CD4-positive, alpha-beta T cell treated with Interleukin-6 for 4 hours (primary cell): ENCODE measurements around the gene TKT.
"Not testable (repeated sequence)": the region's sequence is repeated elsewhere in the genome, so short reads cannot be mapped to it uniquely, and the experiment has no call there.

ENCODE experiments used
- DNase-seq: peaks from one replicate; pipeline ENCODE4 v3.0.0-alpha.2; 2020; ENCODE audit warnings: mixed read lengths

Gene TKT

DNA sequence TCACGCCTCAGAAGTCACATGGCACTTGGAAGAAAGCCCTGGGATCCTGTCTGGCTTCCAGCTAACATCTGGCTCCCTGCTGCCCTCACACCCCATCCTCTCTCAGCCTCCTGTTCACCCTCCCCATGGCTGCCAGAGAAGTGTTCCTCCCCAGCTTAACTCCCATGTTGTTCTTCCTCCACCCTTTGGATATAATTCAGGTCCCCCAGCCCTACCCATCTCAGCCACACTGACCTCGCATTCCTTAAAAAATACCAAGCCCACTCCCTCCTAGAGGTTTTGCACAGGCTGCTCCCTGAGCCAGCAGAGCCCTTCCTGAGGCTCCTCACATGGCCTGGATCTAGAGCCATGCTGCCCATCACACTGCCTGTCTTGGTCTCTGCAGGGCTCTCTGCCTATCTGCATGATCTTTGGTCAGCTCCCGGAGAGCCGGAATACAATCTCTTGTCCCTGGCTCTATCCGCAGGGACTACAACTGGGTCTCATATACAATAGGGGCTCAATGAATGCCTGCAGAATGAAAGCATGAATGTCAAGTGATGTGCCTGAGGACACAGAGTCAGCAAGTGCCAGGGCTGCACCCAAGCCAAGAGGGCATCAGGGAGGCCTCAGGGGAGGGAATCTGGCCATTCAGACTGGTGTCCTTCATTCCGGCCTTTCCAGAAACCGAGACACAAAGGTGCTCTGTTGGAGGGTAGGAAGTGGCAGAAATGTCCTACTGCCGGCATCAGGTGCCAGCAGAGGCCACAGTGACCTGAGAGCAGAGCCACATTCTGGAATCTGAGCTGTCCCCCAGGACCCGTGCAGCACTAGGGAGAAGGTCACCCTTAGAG, 3.8 kb upstream of the TKT start:
- no peak for DNase-seq

DNA sequence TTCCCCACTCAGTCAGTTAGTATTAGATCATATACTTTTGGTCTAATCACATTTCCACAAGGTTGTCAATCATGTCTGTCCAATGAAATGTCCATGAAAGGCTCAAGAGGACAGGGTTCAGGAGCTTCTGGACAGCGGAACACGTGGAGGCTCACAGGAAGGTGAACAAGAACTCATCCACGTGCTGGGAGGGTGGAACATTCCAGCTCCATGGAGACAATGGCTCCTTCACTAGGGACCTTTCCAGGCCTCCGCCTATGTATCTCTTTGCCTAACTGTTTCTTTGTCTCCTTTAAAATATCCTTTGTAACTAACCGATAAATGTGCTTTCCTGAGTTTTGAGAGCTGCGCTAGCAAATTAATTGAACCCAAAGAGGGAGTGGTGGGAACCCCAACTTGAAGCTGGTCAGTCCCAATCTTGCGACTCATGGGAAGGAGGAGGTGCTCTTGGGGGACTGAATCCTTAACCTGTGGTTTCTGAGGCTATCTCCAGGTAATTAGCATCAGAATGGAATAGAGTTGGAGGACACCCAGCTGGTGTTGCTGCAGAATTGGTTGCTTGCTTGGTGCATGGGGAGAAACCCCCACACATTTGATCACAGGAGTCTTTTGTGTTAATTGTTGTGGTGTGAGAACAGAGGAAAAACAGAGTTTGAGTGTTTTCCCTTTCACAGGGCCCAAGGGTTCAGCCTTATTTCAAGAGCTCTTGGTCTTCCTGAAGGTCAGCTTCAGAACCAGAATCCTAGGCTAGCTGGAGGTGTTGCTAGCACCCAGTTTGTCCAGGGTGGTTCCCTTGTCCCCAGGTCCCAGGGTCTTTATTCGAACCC, 3.0 kb upstream of the TKT start:
- no peak for DNase-seq

DNA sequence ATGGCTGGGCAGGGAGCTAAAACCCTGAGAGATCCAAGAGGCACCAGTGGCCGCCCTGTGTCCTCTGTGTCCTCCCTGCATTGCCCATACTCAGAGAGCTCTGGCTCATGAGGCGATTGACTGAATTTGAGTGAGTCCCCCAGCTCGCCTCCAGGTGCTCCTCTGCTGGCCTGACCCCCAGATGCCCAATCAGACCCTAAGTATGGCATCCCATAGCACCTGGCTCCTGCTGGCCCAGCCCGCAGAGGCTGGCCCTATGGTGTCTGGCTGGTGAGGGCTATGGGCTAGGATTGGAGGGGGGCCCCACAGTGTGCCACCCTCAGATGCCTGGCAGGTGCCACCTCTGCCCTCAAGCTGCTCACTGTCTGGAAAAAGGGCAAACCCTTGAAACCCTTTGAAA, 1.6 kb upstream of the TKT start:
- no peak for DNase-seq

DNA sequence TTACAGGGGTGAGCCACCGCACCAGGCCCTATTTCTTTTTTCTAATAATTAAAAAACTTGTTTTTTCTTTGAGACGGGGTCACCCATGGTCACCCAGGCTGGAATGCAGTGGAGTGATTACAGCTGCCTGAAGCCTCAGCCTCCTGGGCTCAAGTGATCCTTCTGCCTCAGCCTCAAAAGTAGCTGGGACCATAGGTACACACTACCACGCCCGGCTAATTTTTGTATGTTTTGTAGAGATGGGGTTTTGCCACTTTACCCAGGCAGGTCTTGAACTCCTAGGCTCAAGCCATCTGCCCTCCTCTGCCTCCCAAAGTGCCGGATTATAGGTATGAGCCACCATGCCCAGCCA, 858 bp upstream of the TKT start:
- no peak for DNase-seq

DNA sequence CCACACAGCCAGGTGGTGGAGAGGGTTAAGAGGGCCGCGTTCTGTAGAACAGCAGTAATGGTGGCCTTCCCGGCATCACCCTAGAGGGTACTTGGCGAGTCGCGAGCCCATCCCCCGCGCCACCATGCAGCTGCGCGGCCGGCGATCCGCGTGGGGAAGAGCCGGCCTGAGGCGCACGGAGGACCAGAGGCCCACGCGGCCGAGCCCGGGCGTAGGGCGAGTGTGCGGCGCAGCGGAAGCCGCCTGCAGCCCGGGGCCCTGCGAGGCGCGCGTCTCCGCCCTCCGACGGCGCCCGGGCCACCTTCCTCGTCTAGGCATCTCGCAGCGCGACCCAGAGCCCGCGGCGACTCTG, 423 bp downstream of the TKT start:
- DNase-seq: peak; percentile 53

DNA sequence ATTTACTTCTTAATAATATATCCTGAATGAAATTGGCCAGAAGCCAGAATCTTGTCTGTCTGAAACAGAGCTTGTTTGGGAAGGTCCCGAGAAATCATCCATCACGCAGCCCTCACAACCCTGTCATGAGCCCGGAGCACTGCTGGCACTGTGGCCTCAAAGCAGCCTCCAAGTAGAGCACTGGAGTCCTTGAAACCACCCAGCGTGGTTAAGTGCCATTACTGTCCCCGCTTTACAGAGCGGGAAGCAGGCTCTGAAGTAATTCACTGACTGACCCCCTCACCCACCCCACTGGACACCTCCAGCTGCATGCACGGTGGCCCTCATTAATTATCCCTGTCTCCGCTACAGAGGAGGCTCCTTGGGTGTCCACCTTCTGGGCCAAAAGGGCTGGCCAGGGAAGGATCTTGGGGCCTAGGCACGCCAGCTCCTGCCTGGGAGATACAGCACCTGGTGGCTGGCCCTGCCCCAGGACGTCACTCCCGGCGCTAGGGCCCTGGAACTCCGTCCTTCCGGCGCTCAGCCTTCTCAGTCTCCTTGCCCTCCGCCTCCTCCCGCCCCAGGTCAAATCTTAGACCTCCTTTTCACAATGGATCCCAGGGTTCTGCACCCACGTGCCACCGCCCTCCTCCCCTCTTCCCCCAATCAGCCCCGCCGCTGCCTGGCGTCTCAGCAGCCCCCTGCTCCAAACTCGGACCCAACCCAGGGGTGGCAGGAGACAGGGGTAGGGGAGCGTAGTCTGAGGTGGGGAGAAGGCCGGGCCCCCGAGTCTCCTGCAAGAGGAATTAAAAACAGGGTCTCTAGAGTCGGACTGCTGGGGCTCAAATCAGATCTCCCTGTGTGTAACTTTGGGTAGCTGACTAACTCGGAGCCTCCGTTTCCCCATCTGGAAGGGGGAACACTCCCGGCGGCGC, 1.1 kb downstream of the TKT start:
- DNase-seq: peak; percentile 65

DNA sequence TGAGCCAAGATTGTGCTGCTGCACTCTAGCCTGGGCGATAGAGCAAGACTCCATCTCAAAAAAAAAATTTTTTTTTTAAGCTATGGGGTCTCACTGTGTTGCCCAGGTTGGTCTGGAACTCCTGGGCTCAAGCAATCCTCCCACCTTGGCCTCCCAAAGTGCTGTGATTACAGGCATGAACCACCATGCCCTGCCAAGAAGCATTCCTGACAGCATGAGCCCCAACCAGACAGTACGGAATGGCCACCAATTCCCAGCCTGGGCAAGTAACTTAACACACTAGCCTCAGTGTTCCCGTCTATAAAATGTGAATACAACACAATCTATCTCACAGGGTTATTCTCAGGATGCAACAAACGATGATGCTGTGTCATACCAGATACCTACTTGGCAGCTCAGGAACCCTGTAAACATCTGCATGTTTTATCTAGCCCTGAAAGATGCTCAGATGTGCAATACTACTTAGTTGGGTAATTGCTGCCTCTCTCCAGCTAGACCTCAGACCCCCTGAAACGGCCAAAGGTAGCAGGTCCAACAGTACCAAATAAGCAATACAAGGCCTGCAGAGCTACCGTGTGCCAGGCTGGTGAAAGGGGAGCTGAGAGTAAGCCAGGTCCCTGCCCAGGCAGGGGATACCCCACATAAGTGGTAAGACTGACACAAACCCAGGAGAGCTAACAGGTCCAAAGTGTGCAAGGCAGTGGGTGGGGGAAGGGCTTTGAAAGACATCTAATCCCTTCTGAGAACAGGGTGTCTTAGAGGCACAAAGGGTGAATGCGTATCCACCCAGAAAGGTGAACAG, 1.9 kb downstream of the TKT start:
- DNase-seq: no peak

DNA sequence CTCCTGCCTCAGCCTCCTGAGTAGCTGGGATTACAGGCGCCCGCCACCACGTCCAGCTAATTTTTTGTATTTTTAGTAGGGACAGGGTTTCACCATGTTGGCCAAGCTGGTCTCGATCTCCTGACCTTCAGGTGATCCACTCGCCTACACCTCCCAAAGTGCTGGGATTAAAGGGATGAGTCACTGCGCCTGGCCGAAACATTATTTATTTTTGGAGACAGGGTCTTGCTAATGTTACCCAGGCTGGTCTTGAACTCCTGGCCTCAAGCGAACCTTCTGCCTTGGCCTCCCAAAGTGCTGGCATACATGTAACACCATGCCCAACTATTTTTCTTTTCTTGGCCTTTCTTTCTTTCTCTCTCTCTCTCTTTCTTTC, 2.9 kb downstream of the TKT start:
- DNase-seq: not testable (repeated sequence)

DNA sequence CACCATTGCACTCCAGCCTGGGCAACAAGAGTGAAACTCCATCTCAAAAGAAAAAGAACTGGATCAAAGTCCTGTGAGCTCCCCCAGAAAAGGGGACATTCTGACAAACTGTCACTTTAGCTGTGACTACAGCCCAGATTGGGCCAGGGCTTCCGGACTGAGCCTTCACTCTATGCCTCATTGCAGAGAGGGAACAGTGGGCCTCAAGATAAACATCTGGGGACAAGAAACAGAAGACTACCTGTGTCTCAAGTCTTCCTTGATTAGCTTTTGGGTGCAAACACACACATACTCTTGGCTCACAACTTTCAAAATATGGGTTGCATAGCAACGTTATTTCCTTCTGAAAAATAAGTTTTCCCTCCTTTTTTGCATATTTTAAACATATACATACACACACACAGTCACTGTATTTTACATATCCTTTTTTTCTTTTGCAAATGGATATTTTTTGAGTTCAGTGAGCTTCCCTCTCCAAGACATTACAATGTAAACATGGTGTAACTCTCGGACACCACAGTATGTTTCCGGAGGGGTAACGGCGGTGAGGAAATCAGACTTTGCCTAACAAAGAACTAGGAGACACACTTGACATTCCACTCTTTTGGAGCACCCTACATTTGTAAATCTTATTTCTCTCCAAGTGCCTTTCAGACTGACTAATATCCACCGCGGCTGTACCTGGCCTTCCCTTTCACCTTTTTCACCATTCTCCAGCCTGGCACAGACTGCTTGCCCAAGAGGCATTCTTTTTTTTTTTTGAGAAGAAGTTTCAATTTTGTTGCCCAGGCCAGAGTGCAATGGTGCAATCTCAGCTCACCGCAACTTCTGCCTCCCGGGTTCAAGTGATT, 3.5 kb downstream of the TKT start:
- no peak for DNase-seq

DNA sequence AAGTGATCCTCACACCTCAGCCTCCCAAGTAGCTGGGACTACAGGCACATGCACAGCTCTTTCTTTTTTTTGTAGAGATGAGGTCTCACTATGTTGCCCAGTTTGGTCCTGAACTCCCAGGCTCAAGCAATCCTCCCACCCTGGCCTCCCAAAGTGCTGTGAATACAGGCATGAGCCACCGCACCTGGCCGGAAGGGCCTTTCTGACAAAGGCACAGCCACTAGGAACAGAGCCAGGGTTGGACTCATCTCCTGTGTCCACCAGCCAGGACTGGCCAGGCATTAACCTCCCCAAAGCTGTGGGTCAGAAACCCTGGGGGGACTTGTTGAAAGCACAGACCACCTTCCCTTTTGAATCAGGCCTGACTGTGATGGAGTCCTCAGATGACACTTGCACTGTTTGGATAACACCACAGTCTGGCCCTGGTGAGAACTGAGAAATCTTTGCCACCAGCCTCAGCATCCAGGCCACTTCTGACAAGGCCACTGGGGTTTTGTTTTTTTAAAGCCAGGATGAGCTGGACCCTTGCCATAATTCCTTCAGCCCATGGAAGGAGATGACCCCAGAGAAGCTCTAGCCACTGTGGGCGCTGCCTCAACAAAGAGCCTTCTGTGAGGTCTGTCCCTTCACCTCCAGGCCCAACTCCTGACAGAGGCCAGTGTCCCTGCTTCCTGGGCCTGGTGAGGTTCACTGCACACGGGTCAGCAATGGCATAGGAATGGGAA, 4.8 kb downstream of the TKT start:
- DNase-seq: no peak

DNA sequence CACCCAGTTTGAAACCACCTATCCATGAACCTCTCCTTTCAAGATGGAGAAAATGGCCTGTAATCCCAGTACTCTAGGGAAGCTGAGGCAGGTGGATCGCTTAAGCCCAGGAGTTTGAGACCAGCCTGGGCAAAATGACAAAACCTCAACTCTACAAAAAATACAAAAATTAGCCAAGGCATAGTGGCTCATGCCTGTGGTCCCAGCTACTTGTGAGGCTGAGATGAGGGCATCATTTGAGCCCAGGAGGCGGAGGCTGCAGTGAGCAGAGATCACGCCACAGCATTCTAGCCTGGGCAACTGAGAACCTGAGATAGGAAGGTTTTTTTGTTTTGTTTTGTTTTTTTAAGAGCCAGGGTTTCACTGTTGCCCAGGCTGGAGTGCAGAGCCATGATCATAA, 5.4 kb downstream of the TKT start:
- DNase-seq: no peak

DNA sequence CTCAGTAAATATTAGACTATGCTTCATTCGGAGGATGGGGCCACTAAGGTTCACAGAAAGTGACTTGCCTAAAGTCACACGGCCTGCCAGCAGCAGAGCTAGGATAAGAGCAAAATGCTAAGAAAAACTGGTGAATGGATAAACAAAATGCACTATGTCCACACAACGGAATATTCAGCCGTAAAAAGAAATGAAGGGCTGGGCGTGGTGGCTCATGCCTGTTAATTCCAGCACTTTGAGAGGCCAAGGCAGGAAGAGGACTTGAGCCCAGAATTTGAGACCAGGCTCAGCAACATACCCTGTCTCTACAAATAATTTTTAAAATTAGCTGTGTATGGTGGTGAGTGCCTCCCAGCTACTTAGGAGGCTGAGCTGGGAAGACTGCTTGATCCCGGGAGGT, 7.7 kb downstream of the TKT start:
- no peak for DNase-seq

DNA sequence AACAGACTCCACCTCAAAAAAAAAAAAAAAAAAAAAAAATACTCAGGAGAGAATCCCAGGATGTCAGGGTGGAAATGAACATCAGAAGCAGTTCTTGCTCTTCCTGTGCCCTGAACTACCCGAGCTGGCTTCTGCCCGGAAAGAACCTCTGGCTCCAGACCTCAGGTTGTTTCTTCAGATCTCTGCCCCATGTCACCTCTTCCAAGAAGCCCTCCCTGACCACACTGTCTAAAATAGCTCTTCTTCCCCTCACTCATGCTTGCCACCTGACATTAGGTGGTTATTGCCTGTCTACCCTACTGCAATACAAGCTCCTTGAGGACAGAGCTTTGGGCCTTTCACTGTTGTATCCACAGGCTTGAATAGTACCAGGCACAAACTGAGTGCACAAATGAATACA, 8.2 kb downstream of the TKT start:
- DNase-seq: no peak

DNA sequence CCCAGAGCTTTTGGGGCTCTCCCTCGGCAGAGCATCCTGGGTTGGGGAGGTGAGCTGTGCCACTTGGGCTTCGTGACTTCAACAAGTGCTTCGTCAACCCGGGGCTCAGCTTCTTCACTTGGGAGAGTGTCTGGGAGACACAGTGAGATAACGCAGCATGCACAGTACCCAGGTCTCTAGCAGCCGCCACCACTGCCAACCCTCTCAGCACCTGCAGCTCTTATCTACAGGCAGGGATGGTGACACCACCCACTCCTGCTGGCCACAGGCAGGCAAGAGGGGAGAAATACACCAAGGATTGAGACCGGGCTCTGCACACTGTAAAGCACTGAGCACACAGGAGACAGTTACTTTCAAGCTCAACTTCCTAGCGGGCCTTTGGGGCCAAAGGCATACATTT, 11.6 kb downstream of the TKT start:
- DNase-seq: no peak

DNA sequence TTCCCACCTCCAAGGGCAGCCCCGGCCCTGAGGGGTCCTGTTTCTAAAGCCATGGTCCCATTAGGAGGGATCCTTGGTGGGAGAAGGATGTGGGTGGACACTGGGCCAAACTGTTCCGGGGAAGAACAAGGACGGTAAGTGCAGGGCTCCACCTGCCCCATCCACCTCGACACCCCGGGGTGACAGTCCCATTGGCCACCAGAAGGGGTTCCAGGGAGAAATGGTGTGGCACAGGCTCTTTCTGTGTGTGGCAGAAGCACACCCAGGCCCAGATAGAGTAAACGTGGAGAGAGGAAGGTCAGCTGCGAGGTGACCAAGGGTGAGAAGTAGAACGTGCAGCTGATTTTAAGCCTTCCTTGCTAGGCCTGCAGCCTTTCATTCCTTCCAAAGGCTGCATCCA, 12.0 kb downstream of the TKT start:
- DNase-seq: no peak

DNA sequence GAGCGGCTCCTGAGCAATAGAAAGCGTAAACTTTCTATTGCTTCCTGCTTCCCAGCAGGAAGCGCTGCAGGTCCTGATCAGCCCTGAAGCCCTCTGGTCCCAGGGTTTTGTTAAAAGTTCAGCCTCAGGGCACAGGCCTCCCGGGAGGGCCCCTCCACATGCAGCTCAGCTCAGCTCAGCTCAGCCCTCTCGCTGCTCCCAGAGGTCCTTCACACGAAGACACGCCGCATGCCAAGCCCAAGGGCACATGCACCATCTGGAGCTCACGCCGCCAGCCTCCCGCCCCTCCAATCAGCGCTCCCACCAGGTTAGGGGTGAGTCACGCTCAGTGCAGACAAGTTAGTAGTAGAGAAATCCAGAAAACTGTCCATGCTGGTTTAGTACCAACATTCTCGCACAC, 12.7 kb downstream of the TKT start:
- DNase-seq: no peak

DNA sequence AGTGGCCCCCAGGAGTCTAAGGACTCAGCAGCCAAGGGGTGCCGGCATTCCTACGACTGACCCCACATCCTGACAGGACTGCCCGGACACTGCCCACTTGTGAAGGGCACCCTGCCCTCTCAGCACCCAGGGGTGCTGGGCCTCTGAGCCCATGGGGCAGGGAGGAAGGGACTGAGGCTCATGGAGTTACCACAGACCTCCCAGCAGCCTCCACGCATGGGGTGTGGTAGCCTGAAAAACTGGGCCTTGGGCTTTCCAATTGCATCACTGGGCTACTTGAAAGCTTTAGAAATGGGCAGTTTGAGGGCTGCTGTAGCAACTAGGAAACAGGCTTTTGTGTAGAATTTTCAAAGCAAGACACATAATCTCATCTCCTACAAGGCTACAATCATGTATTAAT, 13.2 kb downstream of the TKT start:
- DNase-seq: no peak

DNA sequence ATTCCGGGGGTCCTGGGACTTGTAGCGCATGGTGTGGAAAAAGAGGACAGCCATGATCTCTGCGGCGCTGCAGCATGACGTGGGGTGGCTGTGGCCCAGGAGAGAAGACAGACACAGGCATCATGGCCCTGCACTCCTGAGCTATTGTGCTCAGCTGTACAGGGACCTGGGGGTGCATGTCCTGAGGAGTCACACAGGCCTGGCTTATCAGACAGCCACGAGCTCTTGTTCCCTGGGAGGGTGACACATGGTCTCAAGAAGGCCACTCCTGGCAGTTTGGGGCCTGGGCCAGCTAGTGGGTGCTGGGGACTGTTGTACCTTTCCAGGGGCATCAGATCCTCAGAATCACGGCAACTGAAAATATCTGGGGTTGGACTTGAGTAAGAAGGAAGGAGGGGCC, 13.7 kb downstream of the TKT start:
- no peak for DNase-seq

DNA sequence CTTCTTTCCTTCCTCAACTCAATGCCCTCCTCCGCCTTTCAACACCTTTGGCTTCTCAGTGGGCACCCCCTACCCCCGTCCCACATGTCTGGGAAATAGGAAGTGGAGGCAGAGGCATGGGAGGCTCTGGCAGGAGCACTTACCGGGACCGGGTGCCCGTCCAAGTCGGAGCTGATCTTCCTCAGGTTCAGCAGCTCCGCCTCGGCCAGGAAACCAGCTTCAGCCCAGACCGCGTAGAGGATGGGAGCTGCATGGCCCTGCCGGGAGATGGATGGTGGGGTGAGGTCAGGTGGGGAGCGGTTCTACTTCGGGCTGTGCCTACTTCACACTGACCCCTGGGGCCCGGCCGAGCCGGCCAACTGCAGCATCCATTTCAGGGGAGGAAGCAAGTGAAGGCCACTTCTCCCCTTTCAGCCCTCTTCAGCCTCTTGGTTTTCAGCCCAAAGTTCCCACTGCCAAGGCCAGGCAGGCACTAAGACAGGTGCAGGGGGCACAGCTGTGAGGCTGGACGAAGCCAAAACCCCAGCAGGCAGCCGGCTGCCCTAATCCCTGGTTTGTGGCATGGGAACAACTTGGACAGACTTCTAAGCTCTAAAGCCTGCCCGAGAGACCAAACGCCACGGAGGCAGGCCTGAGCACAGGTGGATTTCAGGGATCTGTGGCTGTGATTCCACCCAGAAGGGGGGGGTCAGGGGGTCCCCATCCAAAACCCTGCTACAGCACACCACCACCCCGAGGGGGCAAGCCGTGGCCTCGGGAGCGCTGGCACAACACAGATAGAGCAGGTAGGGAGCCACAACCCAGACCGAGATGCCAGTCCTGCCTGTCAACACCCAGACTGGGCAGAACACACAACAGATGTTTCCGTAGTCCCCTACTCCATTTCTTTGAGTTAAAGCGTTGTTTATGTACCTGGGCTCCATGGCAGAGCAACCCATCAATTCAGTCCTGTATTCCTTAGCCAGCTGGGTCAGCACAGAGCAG, 14.5 kb downstream of the TKT start:
- no peak for DNase-seq

DNA sequence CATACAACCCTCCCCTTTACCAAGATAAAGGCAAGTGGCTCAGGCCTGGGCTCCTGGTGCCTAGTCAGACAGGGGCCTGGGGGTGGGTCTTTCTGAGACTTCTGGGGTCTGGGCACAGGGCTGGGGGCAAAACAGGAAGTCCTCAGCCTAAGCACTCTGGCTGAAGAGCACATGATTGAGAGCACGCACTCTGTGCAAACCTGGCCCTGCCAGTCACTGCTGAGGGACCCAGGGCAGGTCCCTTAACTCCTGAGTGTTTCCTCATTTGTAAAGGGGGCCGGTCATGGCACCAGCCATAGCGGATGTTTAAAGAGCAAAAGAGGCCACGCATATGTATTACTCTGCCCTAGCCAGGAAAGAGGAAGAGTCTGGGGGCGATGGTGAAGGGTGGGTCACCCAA, 16.0 kb downstream of the TKT start:
- DNase-seq: no peak
